Activated T-cell treated with anti-CD3 and anti-CD28 coated beads for 4 hours (primary cell): ENCODE results near the gene DPYD.
"Not testable (repeated sequence)": the region's sequence is repeated elsewhere in the genome, so short reads cannot be mapped to it uniquely, and the experiment has no call there.

Experiments
- DNase-seq: peaks from one replicate; pipeline ENCODE4 v3.0.0-alpha.2; 2020

DPYD gene

DNA sequence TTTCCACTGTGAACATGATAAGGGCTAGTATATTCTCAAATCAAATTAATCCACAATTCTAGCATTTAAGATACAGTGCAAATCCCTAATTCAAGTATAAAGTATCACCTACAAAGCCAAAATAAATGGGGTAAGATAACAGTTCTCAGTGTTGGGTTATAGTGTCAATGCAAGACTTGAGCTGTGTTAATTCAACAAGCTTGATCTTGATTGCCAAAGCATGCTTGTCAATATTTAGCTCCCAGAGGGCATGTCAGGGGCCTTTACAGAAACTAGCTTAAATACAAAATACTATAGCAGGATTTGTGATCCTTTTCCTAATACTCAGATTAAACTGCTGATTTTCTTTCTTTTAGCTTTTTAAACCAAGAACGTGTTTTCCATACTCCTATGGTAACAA is 658.0 kb downstream of the DPYD start:
- no peak for DNase-seq

DNA sequence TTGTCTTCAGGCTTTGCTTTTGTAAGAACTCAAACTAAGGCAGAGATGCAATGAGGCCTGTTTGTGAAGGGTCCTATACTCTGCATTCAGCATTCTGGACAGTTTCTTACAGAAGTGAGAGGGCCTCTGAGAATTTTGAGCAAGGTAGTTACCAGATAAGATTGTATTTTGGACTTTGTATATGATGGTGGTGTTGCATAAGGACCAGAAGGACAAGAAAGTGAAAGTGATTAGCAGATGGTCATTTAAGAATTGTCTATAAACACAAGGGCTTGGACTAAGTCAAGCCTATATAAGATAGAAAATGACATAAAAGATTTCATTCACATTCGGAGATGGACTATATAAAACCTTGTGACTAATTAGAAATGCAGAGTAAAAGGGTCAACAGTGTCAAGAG is 662.2 kb downstream of the DPYD start:
- no peak for DNase-seq

DNA sequence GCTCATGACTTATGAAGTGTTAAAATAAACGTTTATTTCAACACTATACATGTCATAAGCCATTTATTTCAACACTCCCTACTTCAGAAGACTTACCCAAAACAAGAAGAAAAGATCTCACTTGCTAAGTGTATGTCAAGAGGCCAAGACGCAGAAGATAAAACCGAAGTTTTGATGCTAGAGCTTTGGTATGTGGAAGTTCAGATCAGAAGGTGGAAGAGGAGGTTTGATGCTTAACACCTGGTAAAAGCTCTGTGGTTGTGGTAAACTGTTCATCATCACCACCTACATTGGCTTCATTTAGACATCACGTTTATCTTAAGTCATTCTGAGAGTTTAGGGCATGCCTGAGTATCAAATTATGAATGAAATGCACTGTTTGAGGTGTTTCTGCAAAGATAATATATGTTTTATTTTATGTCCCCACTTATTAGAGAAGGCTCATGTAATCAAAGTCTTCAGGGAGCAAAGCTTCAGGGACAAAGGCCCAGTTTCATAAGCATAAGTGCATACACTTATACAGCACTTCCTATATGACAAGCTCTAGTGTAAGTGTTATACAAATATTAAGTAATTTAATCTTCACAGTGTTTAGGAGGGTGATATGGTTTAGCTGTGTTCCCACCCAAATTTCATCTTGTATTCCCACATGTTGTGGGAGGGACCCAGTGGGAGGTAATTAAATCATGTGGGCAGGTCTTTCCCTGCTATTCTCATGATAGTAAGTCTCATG is 665.9 kb downstream of the DPYD start:
- no peak for DNase-seq

DNA sequence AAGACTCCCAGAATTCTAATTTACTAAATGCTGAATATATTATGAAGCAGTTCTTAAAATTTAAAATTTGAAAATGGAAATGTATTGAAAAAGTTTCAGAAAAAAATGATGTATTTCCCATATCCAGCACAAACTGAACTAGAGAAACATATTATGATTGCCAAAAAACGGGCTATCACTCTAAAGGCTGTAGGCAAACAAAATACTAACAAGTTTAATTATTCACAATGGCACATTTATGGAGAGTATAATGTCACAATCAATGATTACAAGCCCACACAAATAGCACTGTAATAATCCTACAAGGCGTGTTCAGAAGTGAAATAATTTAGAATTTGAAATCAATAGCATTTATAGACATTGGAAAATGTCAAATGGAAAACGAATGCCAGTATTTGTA is 667.9 kb downstream of the DPYD start:
- no peak for DNase-seq

DNA sequence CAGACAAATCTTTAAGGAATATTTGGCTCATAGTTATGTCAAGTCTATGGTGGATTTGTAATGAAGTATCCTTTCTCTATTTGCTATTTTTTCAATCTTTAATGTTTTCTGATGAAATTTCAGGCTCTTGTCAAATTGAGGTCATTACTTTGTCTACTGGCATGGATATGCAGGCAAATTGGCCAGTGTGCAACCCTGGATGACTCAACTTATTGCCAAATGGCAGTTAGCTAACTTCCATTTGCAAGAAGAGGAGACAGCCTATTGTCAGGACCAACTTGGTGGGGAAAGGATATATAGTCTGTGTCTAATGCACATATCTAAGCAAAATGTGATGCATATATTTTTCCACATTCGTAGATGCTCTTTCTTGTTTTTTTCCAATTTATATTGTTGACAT is 668.8 kb downstream of the DPYD start:
- DNase-seq: no peak

DNA sequence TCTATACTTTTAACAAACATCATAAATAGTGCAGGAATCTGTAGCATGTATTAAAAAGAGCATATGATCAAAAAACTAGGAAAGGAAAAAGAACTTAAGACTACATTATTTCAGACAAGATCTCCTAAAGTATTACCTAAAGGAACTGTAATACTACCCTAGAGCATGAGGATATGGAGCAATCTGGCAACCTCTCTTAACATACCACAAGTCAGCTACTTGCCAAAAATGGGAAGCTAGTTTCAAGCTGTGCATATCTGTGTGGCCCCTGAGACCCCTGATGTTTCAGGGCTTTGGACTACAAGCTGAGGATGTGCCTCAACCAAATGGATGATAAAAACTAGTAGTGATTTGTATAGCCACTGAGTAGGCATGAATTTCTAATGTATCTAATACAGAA is 673.6 kb downstream of the DPYD start:
- no peak for DNase-seq

DNA sequence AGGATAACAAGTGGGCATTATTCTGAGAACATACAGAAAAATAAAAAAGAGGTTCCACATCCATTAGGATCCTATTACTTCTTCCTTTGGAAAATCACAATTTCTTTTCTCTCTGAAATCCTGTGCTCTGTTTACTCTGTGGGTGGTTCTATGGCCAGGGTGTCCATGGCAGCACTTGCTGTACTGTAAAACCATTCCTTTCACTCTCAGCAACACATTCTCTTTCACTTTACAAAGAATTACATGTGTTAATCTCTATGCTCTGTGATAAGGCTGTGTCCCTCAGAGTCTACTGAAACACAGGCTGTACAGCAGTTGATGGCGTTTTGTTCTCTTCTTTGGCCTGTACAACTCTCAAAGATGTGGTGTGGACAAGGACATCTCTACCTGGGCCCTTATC is 675.2 kb downstream of the DPYD start:
- no peak for DNase-seq

DNA sequence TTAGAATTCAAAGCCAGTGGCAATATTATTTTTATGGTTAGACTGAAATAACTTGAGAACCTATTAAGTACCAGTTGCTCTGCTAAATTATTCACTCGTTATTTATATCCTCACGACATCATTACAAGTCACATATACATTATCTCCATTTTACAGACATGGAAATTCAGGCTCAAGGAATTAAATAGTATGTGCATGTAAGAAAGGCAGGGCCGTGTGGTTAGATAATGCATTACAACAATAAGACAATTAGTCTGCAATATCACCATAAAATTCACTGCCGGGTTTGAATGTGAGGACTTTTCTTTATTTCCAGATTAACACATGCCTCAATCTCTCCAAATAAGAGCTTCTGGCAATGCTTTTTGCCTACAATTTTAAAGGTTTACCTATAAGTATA is 675.8 kb downstream of the DPYD start:
- no peak for DNase-seq

DNA sequence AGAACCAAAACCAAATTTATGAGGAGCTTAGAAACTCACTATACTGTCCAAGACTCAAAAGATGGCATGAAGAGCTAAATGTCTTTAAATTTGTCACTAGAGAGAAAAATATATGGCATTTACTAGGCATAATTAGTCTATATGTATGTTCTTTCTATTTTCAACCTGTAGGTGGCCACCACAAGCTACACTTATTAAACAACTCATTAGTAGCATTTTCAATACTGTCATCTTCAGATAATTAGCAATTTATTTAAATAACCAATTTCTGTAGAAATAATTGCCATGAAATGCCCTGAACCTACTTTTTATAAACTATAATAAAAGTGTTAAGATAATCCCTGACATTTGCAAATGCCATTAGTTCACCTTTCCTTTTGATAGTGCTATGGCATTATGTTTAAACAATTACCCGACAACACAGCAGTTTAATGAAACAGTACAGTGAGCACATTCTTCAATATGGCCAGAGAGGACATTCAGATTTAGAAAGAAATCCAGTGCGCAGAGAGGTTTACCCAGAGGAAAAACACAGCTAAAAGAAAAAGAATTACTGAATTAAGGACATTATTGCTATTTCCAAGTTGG is 676.8 kb downstream of the DPYD start:
- no peak for DNase-seq

DNA sequence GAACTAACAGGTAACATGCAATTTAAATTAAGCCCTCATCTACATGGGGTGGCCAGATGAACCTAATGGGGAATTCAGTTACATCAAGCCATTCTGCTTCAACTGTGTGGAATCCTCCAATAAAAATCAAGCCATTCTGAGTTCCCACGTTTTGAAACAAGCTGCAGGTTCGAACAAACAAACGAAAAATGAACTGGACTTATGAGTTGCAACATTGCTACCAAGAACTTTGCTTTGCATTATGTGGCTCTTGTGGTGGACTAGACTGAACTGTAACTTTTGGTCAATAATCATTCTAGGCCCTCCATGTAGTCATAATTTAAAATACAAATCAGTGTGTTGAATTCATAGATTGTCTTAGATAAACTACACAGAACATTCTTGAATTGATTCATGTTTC is 682.0 kb downstream of the DPYD start:
- no peak for DNase-seq

DNA sequence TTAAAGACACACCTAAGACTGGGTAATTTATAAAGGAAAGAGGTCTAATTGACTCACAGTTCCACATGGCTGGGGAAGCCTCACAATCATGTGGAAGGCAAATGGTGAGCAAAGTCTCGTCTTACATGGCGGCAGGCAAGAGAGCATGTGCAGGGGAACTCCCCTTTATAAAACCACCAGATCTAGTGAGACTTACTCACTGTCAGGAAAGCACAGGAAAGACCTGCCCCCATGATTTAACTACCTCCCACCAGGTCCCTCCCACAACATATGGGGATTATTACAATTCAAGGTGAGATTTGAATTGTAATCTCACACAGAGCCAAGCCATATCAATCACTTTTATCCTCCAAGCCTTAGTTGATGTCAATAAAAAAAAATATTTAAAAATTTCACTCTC is 689.5 kb downstream of the DPYD start:
- not testable (repeated sequence) for DNase-seq

DNA sequence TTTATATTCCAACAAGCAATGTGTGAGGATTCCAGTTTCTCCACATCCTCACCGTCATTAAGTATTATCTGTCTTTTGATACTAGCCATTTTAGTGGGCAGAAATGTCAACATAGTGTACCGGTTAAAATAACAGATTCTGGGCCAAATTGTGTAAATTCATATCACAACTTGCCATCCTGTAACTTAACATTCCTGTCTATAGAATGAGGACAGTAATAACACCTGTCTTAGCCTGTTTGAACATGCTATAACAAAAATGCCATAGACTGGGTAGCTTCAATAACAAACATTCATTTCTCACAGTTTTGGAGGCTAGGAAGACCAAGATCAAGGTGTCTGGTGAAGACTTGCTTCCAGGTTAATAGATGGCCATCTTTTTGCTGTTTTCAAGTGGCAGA is 708.2 kb downstream of the DPYD start:
- no peak for DNase-seq

DNA sequence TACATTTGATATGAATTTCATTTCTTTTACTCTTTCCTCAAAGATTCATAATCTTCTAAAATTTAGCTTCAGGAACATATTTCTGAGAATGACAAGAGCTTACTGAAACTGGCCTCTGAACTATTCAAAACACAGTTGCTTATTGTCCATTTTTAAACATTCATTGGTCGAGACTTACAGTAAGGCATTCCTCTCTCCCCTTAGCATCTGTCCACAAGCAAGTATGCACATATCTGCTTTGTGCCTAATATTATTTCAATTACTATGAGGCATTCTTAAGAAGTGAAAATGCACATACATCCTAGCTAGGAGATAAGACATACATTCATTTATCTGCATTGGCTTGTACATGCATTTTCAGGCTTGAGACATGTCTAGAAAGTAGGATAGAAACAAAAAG is 710.5 kb downstream of the DPYD start:
- DNase-seq: no peak

DNA sequence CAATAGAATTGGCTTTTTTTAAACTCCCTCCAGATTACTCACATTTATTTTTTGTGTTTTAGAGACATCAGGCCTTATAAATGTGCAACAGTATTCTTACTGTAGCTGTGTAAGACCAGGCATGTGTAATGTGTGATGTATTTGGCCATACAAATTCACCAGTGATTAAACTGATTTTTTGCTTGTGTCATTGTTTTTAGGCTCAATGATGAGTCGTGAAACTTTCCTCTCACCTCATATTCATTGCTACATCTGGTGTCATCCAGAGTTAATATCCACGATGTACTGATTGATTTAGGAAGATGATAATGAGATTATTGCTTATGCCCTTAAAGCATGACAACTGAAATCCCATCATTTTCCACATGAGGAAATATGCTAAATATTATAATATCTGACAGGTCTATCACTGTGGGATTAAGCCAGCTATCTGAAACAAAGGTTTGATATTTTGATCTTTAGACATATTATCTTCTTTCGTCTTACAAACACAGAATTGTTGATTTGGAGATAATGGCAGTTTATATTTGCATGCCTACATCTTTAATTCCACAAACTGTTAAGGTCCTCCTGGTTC is 711.4 kb downstream of the DPYD start:
- DNase-seq: no peak

DNA sequence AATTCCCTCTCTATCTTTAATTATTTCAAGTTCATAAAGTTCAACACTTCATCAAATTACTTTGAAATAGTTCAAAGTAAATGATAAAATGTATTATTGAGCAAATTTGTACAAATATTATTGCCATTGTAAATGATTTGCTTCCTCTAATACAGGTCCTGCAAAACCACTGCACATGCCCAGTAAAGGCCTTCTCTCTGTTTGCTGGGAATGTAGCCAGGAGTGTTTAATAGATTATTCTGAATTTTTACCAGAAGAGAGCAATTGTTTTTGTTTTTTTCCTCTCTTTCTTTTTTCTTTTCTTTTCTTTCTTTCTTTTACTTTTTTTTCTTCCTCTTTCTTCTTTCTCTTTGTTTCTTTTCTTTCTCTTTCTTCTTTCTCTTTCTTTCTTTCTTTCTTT is 713.0 kb downstream of the DPYD start:
- no peak for DNase-seq

DNA sequence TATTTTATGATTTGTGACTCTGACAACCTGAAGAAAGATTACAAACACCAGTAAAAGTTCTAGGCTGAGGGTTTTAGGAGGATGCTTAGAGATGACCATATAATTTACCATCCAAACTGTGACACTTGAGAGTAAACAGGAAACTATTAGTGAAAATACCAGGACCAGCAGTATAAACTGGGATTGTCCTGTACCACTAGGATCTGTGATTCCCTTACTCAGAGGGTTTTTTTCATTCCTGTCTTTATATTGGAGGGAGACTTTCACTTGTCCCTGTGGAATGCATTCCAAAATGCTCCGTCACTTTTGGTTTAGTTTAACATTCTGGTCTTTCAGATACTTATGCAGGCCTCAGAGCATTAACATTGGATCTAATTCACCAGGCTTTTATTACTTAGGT is 716.4 kb downstream of the DPYD start:
- no peak for DNase-seq

DNA sequence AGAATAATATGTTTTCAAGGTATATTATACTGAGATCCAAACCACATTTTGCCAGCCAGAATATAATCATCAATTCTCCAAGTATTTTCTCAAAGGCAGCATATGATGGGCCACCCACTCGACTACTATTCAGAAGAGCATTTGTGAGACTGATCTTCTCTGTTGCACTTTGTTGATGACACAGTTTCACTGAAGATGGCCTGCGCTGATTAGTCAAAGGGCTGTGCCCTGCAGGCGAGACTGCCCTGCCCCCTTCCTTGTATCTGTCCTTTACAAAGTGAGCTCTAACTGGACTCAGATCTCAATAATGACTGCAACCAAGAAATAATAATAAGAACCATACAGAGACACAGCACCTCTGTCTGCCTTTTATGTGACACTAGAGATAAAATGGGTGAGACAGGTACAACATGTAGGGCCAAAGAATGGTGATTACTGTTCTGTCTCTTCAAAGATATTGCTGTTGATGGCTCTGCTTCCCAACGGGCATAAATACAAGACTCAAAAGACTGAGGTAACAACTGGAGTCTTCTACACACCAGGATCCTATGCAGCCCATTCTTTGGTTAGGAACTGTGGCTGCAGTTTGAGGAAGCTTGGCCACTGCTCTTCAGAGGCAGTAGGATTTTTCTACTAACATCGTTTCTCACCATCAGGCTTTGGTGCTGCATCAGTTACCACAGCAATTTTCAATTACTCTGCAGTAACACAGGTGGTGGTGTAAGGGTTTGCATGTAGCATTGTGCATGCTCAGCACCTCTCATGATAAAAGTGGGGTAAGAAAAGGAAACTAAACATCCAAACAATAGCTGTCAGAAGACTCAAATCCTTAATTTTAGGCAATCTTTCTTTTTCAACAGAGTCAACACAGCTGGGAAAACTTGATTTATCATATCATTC is 718.1 kb downstream of the DPYD start:
- DNase-seq: no peak

DNA sequence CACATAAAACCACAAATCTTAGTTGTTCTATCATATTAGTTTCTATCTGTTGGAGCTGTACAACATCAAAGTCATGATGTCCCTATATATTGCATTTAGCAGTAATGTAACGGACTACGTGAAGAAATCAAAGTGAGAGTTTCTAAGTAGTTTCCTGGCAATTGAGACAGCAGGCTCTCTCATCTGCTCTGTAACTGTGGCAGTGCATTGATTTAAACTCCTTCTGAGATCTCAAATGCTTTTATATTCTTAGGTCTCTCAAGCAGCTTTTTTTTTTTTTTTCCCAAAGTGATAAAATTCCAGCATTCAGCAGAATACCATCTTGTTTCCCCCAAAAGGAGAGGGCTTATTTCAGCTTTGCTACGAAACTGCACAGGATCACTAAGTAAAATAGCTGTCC is 719.2 kb downstream of the DPYD start:
- no peak for DNase-seq

DNA sequence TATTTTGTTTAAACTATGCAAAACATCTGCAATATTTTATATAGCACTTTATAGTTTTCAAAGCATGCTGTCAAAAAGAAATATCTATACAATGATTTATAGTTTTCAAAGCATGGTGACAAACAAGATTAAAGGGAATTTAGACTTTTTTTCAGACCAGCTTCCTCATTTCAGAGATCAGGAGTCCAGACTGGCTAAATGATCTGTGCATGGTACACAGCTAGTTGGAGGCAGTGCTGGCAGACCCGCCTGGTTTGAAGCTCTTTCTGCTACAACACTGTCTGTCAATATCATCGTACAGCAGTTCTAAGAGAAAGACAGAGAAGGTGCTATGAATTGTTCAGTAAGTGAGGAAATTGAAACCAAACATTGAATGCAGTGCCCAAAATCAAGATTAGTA is 720.2 kb downstream of the DPYD start:
- DNase-seq: no peak

DNA sequence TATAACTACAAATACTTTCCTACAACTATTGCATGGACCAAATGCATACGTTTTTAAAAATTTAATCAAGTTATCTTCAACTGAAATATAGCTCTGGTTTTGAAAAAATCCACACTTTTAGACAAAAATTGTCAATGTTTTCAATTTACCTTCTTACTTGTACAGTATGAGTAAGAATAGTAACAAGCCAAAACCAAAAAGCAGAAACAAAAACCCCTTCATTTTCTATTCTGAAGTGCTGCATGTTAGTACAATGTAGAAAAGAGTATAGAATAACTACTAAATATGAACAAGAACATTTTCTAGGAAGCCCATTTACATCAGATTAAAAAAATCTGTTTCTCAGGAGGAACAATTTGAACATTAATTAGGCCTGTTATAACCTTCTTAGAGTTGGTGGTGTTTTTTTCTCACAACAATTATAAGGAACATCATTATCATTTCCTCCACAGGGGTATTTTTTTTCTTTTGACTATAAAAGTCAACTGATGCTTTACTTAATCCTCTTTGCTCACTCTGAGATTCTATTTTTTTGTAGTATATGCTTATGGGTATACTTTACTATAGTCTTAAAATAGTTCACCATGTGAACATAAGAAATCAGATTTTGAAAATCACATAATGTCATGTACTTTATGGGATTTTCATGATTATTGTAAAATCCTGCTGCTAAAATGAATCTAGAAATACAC is 723.9 kb downstream of the DPYD start:
- no peak for DNase-seq

DNA sequence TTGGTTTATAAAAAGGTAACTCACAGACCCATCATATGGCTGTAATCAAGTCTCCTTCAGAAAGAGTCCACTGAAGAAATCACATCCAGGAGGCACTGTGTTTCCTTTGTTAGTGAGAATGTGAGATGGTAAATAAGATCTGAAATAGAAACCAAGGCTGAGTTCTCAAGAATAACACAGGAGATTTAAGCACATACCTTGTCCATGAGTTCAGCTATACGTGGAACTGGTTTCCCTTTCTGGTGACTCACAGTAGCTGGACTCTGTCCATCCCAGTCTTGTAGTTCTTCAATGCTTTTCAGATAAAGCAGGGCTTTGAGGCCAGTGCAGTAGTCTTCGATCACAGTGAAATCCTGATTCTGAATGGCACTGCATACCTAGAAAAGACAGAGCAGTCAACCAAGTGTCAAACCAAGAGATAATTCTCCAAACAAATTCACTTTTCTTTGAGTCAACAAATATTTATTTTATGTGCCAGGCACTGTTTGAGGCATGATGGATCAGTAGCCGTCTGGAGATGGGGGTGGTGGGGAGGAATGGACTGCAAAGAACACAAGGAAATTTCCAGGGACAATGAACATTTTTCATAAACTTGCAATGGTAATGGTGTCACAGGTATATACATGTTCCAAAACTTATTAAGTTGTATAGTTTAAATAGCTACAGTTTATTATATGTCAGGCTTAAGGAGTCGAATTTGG is 727.8 kb downstream of the DPYD start:
- no peak for DNase-seq

DNA sequence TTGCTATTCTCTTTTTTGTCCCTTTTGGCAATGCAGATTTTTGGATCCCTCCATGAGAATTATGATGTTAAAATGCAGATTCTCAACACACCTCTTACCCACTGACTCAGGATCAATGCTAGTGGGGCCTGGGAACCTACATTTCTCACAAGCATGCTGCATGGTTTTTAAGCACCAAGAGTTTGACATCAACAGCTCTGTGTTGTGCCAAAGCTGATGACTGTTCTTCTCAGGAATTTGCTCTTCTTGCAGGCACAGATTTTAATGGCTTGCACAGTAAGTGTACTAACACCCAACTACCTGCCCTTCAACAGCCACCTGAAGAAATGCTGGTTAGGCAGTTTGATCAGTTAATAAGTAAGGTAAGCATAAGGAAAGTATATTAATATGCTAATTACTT is 730.5 kb downstream of the DPYD start:
- no peak for DNase-seq

DNA sequence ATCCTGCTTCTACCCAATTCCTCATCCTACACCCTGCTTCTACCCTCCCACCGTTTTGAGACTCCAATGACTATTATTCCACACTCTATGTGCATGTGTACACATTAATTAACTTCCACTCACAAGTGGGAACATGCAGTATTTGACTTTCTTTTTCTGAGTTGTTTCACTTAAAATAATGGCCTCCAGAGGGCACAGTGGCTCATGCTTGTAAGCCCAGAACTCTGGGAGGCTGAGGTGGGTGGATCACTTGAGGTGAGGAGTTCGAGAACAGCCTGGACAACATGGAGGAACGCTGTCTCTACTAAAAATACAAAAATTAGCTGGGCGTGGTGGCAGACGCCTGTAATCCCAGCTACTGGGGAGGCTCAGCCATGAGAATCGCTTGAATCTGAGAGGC is 734.5 kb downstream of the DPYD start:
- DNase-seq: no peak
